Globus pallidus (tissue), 1 donor: ENCODE measurements around the gene KMT2B.

ENCODE experiments used
- DNase-seq: peaks from one replicate; pipeline ENCODE4 v3.0.0-alpha.2; 2015; ENCODE audit warnings: low spot score

The KMT2B gene

DNA sequence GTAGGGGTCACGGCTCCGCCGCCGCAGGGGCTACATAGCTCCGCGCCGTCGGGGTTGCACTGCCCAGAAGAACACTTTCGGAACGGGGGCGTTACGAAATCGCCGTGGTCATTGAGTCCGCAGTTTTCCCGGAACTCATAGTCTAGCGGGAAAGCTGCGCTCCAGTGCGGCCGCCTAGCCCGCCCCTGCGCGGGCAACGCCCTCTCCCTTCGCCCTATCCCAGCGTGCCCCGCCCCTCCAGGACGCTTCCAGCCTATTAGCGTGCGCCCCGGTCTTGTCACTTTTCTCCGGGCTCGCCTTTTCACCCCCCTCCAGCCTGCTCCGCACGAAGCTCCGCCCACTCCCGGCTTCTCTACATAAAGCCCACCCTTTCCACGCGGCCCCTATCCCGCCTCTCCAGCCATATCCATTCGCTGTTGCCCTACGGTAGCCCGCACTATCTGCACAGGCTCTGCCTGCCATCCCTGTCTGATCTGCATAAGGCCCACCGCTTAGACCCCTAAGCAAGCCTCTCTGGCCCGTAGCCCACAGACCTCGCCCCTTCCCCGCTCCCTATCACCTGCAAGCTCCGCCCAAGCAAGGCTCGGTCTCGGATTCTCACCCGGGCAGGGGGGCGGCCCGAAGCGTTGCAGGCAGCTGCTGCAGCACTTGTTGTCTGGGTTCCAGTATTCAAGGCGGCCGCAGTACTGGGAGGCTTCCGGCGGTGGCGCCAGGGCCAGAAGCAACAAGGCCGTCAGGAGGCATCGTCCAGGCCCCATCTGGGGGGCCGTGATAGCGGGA lies 22.8 kb downstream of the KMT2B start:
- DNase-seq = peak; percentile 98

DNA sequence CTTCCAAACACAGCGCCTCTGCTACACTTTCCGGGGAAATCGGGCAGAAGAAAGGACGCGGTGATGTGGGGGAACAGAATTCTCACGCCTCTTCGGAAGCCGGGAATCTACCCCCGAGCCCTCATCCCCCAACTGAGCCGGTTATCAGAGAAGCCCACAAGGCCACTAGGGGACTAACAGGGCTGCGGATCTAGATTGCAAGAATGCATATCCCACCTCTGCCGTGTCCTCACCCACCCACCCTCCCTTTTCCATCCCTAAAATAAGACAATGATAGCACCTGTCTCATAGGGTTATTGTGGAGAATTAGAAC lies 23.4 kb downstream of the KMT2B start:
- no peak for DNase-seq

- DNase-seq = peak; percentile 55
Measured at GRCh38 chr19:35742121-35742724, 24.4 kb downstream of the KMT2B start, which contains the start of gene IGFLR1. IGFLR1 (minus strand) TSS chr19:35742452; CDS start chr19:35741180, 1,272 bp downstream.

DNA sequence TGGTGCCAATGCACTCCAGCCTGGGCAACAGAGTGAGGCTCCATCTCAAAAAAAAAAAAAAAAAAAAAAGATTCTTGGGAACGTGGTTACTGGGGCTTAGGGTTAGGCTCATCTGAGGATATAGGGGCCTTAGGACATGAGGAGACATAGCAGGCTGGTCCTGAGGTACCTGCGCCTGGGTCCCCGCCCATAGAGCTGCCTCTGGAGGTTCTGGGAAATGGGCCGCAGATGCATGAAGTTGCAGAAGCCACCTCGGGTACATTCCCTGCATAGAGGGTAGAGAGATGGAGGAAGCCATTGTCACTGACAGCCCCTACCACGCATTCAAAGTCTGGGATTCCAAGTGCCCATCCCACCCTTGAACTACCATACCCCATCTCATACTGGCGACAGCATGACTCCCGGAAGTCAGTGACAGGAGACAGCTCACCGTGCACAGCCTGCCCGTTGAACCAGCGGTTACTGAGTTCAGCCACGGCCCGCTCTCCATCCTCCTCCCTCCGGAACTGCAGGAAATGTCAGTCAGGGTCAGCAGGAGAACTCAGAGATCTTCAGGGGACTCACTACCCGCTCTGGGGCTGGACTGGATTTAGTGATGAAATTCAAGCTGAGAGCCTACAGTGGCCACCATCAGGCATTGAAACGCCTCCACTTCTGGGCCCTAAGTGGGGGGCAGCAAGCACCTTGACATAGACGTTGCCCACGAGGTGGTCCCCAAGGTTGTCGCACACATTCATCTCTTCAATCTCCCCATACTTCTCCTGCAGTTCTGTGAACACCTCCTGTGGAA lies 26.0 kb downstream of the KMT2B start:
- no peak for DNase-seq

DNA sequence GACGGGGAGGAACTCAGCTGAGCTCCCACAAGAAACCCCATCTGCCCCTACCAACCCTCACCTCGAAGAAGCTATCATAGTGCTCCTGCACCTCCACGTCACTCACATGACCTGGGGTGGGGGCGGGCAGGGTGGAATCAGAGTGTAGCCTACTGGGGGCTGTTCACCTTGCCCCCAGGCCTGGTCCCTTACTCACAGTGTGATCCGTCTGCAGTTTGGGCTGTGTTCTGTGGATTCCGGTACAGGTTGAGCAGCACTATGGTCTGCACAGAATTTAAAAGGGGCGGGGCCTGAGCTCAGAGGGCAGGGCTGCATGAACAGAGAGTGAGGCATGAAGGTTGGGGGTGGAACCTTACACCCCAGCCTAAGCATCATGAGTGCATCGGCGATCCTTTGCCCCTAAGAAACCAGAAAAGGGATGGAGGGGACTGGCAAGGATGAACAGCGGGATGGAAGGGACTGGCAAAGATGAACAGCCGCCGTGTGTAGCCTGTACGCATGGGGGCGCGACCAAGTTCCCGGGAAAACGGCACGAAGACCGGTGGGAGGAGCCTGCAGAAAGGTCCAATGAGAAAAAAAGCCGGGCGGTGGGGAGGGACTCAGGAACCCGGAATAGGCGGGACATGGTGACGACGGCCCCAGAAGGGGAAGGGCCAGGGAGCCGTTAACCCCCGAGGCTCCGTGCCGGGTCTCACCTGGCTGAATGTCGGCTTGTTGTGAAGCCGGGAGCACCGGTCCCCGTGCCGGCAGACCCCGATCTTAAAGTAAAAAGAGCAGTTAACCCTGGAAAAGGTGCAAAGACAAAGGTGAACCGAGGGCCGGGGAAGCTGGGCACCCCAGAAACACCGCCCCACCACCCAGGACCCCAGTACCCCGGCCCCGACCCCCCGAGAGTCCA lies 26.9 kb downstream of the KMT2B start:
- DNase-seq = peak; percentile 97

GRCh38 chr19:35745328-35746086 lies 27.7 kb downstream of the KMT2B start, which contains the start of the genes PSENEN and U2AF1L4:
PSENEN (plus strand) TSS chr19:35745651; CDS start chr19:35745931, 280 bp downstream.
U2AF1L4 (minus strand) TSS chr19:35745418; CDS start chr19:35745391, 27 bp downstream.
- peak; percentile 100 for DNase-seq

GRCh38 chr19:35746087-35746462 lies 28.3 kb downstream of the KMT2B start:
- no peak for DNase-seq

DNA sequence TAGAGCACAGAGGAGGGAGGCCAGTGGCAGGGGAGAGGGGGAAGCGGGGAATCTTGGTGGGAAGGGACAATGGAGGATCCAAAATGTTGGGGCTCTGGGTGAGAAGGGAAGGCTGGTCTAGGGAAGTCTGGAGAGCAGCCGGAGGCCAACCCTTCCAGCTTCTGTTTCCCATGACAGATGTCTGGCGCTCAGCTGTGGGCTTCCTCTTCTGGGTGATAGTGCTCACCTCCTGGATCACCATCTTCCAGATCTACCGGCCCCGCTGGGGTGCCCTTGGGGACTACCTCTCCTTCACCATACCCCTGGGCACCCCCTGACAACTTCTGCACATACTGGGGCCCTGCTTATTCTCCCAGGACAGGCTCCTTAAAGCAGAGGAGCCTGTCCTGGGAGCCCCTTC lies 28.7 kb downstream of the KMT2B start:
- no peak for DNase-seq

GRCh38 chr19:35748106-35749020 lies 30.6 kb downstream of the KMT2B start, which contains the start of gene LIN37:
LIN37 (plus strand) TSS chr19:35748576; CDS start chr19:35748725, 149 bp downstream.
- DNase-seq = peak; percentile 100

DNA sequence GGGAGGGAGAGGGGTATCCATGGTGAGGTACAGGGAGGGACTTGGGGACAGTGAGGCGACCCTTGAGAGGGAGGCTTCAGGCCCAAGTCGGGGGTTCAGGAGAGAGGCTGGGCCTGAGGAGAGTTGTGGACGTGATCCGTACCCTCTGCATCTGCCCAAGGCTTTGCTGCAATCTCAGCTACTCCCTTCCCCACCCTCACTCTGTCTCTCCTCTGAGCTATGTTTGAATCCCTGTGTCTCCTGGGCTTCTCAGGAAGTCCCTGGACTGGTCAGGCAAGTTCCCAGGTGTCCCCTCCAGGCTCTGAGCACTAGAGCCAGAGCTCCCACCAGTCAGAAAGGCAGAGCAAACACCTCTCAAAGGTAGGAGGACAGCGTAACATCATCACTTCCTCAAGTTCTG lies 32.4 kb downstream of the KMT2B start:
- no peak for DNase-seq

DNA sequence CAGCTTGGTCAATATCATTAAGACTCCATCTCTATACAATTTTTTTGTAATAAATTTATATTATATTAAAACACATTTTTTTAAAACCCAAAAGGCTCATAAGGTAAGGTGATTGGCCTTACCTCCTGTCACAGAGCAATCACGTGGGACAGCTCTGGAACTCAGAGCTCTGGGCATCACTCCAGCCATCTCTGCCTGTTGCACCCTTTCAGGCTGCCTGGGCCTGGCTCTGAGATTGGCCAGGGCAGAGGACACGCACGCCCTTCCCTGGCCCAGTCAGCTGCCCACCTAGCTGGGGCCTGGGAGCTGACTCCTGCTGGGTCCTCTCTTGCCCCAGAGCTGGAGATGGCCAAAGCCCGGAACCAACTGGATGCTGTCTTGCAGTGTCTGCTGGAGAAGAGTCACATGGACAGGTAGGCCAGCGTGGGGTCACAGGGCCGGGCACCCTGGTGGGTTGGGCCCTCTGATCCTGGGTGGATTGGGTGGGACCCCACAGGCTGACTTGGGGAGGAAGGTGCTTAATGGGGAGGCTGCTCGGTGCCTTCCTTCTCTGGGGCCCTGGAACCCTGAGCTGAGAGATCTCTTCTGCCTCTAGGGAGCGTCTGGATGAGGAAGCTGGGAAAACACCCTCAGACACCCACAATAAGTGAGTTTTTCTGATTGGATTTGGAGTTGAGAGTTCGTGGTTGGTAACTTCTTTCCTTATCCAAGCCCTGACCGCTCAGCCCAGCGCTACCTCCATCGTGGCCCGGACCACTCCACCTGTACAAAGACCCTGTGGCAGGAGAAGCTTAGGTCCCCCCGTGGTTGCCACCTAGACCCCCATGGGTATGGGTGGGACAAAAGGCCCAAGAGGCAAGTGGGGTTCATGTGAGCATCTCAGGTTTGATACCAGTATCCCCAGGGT lies 34.3 kb downstream of the KMT2B start:
- DNase-seq = no peak

DNA sequence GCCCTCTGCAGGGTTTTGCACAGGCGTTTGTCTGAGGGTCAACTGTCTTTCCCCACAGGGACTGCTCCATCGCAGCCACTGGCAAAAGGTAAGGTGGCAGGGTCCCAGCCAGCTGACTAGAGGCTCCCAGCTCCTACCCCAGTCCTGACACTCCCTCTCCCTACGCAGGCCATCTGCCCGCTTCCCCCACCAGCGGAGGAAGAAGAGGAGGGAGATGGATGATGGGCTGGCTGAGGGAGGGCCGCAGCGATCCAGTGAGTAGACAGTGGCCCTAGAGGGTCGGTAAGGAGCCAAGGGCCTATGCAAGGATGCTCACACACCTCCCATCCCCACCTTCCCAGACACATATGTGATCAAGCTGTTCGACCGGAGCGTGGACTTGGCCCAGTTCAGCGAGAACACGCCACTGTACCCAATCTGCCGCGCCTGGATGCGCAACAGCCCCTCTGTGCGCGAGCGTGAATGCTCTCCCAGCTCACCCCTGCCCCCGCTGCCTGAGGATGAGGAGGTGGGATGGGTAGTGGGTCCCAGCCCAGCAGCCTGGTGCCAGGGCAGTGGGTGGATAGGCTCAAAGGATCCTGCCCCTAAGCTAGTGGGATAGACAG lies 35.0 kb downstream of the KMT2B start:
- no peak for DNase-seq

DNA sequence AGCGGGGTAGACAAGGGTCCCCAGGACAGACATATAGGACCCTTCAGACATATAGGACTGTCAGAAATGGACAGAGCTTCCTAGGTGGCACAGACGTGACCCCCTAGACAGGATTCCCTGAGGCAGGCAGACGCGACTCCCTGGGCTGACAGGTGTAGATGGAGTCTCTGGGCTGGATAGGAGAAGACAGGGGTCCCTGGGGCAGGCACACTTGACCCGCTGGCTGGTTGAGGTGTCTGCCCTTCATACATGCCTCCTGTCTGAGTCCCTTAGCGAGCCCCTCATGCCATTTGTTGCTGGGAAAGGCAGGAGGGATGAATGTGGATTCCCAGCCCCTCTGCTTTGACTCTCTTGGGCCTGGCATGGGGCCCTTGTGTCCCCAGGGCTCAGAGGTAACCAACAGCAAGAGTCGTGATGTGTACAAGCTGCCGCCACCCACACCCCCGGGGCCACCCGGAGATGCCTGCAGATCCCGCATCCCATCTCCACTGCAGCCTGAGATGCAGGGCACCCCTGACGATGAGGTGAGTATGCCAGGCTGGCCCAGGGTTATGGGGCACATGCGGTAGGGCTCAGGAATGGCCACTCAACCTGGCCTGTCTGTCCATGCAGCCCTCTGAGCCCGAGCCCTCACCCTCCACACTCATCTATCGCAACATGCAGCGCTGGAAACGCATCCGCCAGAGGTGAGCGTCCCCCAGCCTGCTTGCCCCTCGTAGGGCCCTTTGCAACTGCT lies 36.0 kb downstream of the KMT2B start:
- DNase-seq = no peak

GRCh38 chr19:35754370-35755130 lies 36.7 kb downstream of the KMT2B start:
- no peak for DNase-seq

DNA sequence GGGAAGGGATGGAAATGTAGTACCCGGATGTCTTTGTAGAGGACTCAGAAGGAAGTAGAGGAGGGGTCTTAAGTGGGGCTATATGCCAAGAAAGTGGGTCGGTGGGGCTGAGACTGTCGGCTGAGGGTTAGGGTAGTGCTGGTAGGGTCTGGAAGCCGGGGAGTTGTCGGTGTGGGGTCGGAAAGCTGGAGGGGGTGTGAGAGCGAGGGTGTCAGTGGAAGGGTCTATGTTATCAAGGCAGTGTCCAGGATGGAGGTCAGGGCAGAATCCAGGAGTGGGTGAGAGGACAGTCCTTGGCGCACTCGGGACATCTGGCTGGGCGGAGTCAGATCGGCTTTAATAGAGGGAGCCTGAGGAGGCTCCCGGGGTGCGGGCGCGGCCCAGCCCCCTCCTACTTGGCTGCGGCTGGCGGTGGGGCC lies 37.3 kb downstream of the KMT2B start:
- DNase-seq = no peak

DNA sequence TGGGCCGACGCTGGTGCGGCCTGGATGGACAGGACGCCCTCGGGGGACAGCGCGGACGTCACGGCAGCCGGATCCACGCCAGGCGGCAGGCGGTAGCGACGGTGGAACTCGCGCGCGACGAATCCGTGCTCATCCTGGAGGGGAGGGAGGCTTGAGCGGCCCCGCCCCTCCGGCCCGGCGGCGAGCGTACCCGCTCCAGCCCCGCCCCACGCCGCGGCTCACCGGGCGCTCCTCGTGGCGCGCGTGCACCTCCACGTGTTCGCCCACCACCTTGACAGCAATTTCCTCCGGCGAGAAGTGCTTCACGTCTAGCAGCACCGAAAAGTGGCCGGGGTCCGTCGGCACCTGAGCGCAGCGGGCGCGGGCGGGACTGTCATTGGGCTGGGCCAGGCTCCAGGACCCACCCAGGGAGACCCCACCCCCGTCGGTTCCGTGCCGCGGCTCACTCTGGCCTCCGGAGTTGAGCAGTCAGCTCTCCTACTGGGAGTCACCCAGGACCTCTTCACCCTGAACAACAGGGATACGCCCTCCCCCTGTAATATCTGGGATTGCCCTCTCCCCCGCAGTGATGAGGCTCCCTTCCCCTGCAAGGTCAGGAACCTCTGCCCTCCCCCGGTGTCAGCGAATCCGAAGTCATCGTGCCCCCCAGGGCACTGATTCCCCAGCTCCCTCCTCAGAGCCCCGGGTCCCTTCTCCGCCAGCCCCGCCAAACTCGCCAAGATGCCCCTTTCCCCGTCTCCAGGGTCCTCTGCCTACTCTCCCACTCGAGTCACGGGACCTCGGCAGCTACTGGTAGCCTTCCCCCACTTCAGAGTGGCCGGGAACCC lies 38.0 kb downstream of the KMT2B start:
- no peak for DNase-seq
